Endothelial cell of umbilical vein (primary cell): ENCODE results near the gene GCLC. TPM values are rescaled to one million over a fixed set of nuclear protein-coding genes. Genes with fewer than 3 reads are reported as not detected.

Experiments used
- BruUV-seq: library from RNA; stranded (reverse); fragments of 400-500 nt; replicated peaks from 2 replicates; lab custom pipeline; 2021; lab: Mats Ljungman, UMichigan
- CTCF ChIA-PET: fragments of 300-600, 350-600 bp; sonication (Branson Sonifier 250); formaldehyde crosslinking; loops from one replicate; lab custom pipeline; 2021; ENCODE audit warnings: antibody characterized with exemption, inconsistent platforms; lab: Charles Lee
- POLR2A ChIA-PET: fragments of 300-600, 350-600 bp; sonication (Branson Sonifier 250); formaldehyde crosslinking; loops from one replicate; lab custom pipeline; 2021; ENCODE audit warnings: antibody characterized with exemption, inconsistent platforms; lab: Charles Lee
- DNase-seq: peaks from one replicate; pipeline ENCODE4 v3.0.0-alpha.2; 2011; ENCODE audit warnings: low read depth, low spot score
- FAIRE-seq: peaks from 2 replicates; lab custom pipeline; 2011; peaks lifted over from hg19 to GRCh38; lab: Jason Lieb, UNC
- H2AFZ ChIP-seq: 2 replicates; pipeline ENCODE4 v1.6.0; 2012; ENCODE audit warnings: low read depth, low read length, control low read depth, inconsistent platforms
- H3K27ac ChIP-seq: 2 replicates; pipeline ENCODE4 v1.5.1; 2011; ENCODE audit warnings: low read depth, mild to moderate bottlenecking, control low read depth, low read length, moderate library complexity; ENCODE audit not compliant: insufficient read depth
- H3K27me3 ChIP-seq, 2 experiments: 2 replicates each; pipeline versions ENCODE4 v1.6.0 to v1.6.1; 2011; ENCODE audit warnings: low read length in 2 of 2, mixed read lengths in 1 of 2; ENCODE audit not compliant: control insufficient read depth in 2 of 2, insufficient read depth in 2 of 2
- H3K36me3 ChIP-seq, 2 experiments: 2 replicates in 1 of 2; 3 replicates in 1 of 2; pipeline ENCODE4 v1.5.1; 2011; ENCODE audit warnings: low read length in 2 of 2, mild to moderate bottlenecking in 1 of 2, moderate library complexity in 1 of 2; ENCODE audit not compliant: control insufficient read depth in 2 of 2, insufficient read depth in 2 of 2; ENCODE audit errors: extremely low read depth in 1 of 2
- H3K4me1 ChIP-seq: 3 replicates; pipeline ENCODE4 v1.5.1; 2011; ENCODE audit warnings: mild to moderate bottlenecking, low read length; ENCODE audit not compliant: control insufficient read depth, insufficient read depth; ENCODE audit errors: extremely low read depth
- H3K4me2 ChIP-seq: 2 replicates; pipeline ENCODE4 v1.6.1; 2011; ENCODE audit warnings: low read length, control low read depth, mixed read lengths; ENCODE audit not compliant: insufficient read depth
- H3K4me3 ChIP-seq, 3 experiments: fragments of 200-600 bp in 1 of 3; sonication (generic), shearing (Covaris generic) in 1 of 3; replicated peaks in 1 of 3; 2 replicates each; pipeline ENCODE4 v1.5.1; 2011 to 2016; ENCODE audit warnings: control low read depth in 3 of 3, low read length in 3 of 3, mild to moderate bottlenecking in 2 of 3, inconsistent platforms in 1 of 3, low read depth in 1 of 3, moderate library complexity in 1 of 3; ENCODE audit not compliant: insufficient read depth in 1 of 3
- H3K79me2 ChIP-seq: 2 replicates; pipeline ENCODE4 v1.6.0; 2012; ENCODE audit warnings: low read length, inconsistent platforms; ENCODE audit not compliant: control insufficient read depth, insufficient read depth
- H3K9ac ChIP-seq: replicated peaks from 2 replicates; pipeline ENCODE3; 2011; ENCODE audit warnings: low read length, control low read depth; ENCODE audit not compliant: insufficient read depth; ENCODE audit errors: extremely low read depth
- H3K9me1 ChIP-seq: replicated peaks from 3 replicates; pipeline ENCODE4 v1.6.0; 2011; ENCODE audit warnings: mild to moderate bottlenecking, low read length; ENCODE audit not compliant: control insufficient read depth, insufficient read depth; ENCODE audit errors: extremely low read depth
- H3K9me3 ChIP-seq: replicated peaks from 2 replicates; pipeline ENCODE4 v1.5.1; 2012; ENCODE audit warnings: low read length, inconsistent platforms; ENCODE audit not compliant: control insufficient read depth, insufficient read depth
- H4K20me1 ChIP-seq: replicated peaks from 2 replicates; pipeline ENCODE3; 2011; ENCODE audit warnings: mild to moderate bottlenecking, low read length; ENCODE audit not compliant: control insufficient read depth, insufficient read depth; ENCODE audit errors: extremely low read depth
- CTCF ChIP-seq, 2 donors: IDR thresholded peaks; 1 replicate in 1 of 2; 2 replicates in 1 of 2; pipeline ENCODE4 v1.5.1; 2011; ENCODE audit warnings: low read length in 2 of 2, mild to moderate bottlenecking in 2 of 2, moderate library complexity in 2 of 2, control low read depth in 1 of 2, inconsistent platforms in 1 of 2, low read depth in 1 of 2; ENCODE audit not compliant: insufficient read depth in 1 of 2; ENCODE audit errors: extremely low read depth in 1 of 2
- EZH2 ChIP-seq: IDR thresholded peaks from 2 replicates; pipeline ENCODE4 v1.6.1; 2012; ENCODE audit warnings: borderline replicate concordance, low read depth, mild to moderate bottlenecking, moderate library complexity, low read length, inconsistent platforms; ENCODE audit not compliant: severe bottlenecking
- GATA2 ChIP-seq: IDR thresholded peaks from 2 replicates; pipeline ENCODE4 v1.7.0; 2011; ENCODE audit warnings: low read depth, mild to moderate bottlenecking, moderate library complexity, mixed read lengths, low read length; ENCODE audit not compliant: insufficient read length, insufficient read depth
- MAX ChIP-seq: IDR thresholded peaks from 2 replicates; pipeline ENCODE4 v1.6.1; 2011; ENCODE audit not compliant: insufficient read depth, insufficient read length
- MYC ChIP-seq: IDR thresholded peaks from one replicate; pipeline ENCODE4 v1.6.1; 2011; ENCODE audit warnings: mild to moderate bottlenecking, low read depth, low read length
- dilution Hi-C: fragments of 300-500 bp; cut with MboI; formaldehyde crosslinking; loops from one replicate; pipeline ENCODE4 v1.15.0; 2019; ENCODE audit warnings: low sequenced_read_pairs; ENCODE audit not compliant: extremely low pct_ligation_motif_present
- intact Hi-C: fragments of 100-400 bp; cut with micrococcal nuclease; formaldehyde crosslinking; loops from one replicate; pipeline ENCODE4 v1.10.0; 2022
- polyA plus RNA-seq, 4 experiments: library from polyadenylated mRNA; depleted of rRNA in 3 of 4; stranded (reverse) in 3 of 4; unstranded in 1 of 4; fragments of >200 nt; gene quantifications; 2 replicates each; pipeline versions ENCODE4 v1.2.1 to v1.2.3, GENCODE V29; 2011 to 2012; ENCODE audit warnings: missing spikeins in 1 of 4
- total RNA-seq: library from RNA; stranded (reverse); gene quantifications from 2 replicates; pipeline ENCODE4 v1.2.3, GENCODE V29; 2021

GCLC gene
- total and polyA plus RNA-seq, 2 donors (not counting 3 experiments of a cell fraction or from before 2014, with no cell fraction given): 7.3 to 22.8 TPM

- dilution Hi-C loops (no loop called here), intact Hi-C loops (no loop called here)
- DNase-seq (no peak), FAIRE-seq (no peak)
- no peak overlapping the region for H2AFZ ChIP-seq
- H3K27me3 ChIP-seq: no peaks in the 10 kb centered on the region
- peaks cover 7% of the 10 kb centered on the region for H3K4me1 ChIP-seq
- TF ChIP-seq GATA2: no peak
- no peak for TF ChIP-seq MAX
- TF ChIP-seq EZH2: no peak
- no peak for TF ChIP-seq MYC
- TF ChIP-seq CTCF (IDR thresholded peaks at IDR 0.05; ENCODE audit: extremely low read depth in 1 of 2, insufficient read depth in 1 of 2, low read depth in 1 of 2, low read length in 2 of 2): no peak
- ChIA-PET CTCF (interaction anchor here (2.5 kb wide), 1 partner anchor 15 kb away, joined by 8 read pairs; the partner anchor contains the start of gene GCLC), POLR2A (no interaction called here)
- H3K4me3 ChIP-seq: no peak overlapping the region
- H3K9me3 ChIP-seq: no peaks in the 10 kb centered on the region
- no TSS peak for BruUV-seq
- H3K4me2 ChIP-seq: no peak overlapping the region
- no peaks in the 10 kb centered on the region for H4K20me1 ChIP-seq
- no peaks in the 10 kb centered on the region for H3K9me1 ChIP-seq
- H3K9ac ChIP-seq: no peak overlapping the region
- H3K79me2 ChIP-seq: peaks cover 3% of the 10 kb centered on the region
- H3K36me3 ChIP-seq: no peaks in the 10 kb centered on the region
- no peak overlapping the region for H3K27ac ChIP-seq
Observed at GRCh38 chr6:53529324-53530036, 15.4 kb downstream of the GCLC start.
